Body of pancreas (tissue), 4 donors: Measurements from ENCODE around the gene CKAP2L. TPM values are rescaled to one million over a fixed set of nuclear protein-coding genes. Genes with fewer than 3 reads are reported as not detected.
"Not testable (repeated sequence)": the region's sequence is repeated elsewhere in the genome, so short reads cannot be mapped to it uniquely, and the experiment has no call there.

Source experiments
- ATAC-seq: fragments of 150-250 bp; one replicate; pipeline ENCODE4 v1.9.1; 2016
- DNase-seq, 4 donors: peaks; one replicate each; pipeline ENCODE4 v3.0.0-alpha.2; 2019
- H3K27ac ChIP-seq, 4 donors: fragments of 200-600 bp; sonication (generic); 1 replicate in 3 of 4; 2 replicates in 1 of 4; pipeline versions ENCODE4 v1.5.1 to v1.6.1; 2016 to 2019; ENCODE audit warnings: mild to moderate bottlenecking in 1 of 4, mixed read lengths in 1 of 4, moderate library complexity in 1 of 4
- H3K27me3 ChIP-seq, 2 donors: fragments of 200-600 bp; sonication (generic); one replicate each; pipeline ENCODE4 v1.6.0; 2016; ENCODE audit warnings: mild to moderate bottlenecking in 1 of 2
- H3K36me3 ChIP-seq, 2 donors: fragments of 200-600 bp; sonication (generic); replicated peaks in 1 of 2; 2 replicates each; pipeline ENCODE4 v1.5.1; 2016; ENCODE audit warnings: low read depth in 2 of 2; ENCODE audit not compliant: insufficient read depth in 1 of 2
- H3K4me1 ChIP-seq: fragments of 200-600 bp; sonication (generic); one replicate; pipeline ENCODE4 v1.6.0; 2016
- H3K4me3 ChIP-seq, 2 donors: fragments of 200-600 bp; sonication (generic); 1 replicate in 1 of 2; 2 replicates in 1 of 2; pipeline ENCODE4 v1.5.1; 2016 to 2019
- H3K9me3 ChIP-seq, 3 donors: fragments of 200-600 bp; sonication (generic); 1 replicate in 2 of 3; 2 replicates in 1 of 3; pipeline ENCODE4 v1.5.1; 2016
- CTCF ChIP-seq, 7 experiments: fragments of 450-650 bp in 4 of 7; fragments of 200-600 bp in 3 of 7; sonication (generic) in 3 of 7; IDR thresholded peaks; one replicate each; pipeline ENCODE4 v1.5.1; 2016 to 2019; ENCODE audit warnings: antibody characterized with exemption in 7 of 7
- POLR2A ChIP-seq, 3 donors: fragments of 450-650 bp; IDR thresholded peaks; one replicate each; pipeline ENCODE4 v1.6.1; 2016; ENCODE audit warnings: antibody characterized with exemption in 3 of 3, mild to moderate bottlenecking in 2 of 3
- WGBS, 2 donors: methylation state at CpG; one replicate each; pipeline ENCODE4 v1.1.5; 2017; 5-methylcytosine and 5-hydroxymethylcytosine counted together
- intact Hi-C: fragments of 100-400 bp; cut with DNase I; formaldehyde crosslinking; loops from one replicate; pipeline ENCODE4 v1.15.1; 2023
- total RNA-seq, 2 donors: library from RNA; depleted of rRNA; stranded (reverse); fragments of >200 nt; gene quantifications; one replicate each; pipeline ENCODE4 v1.1.0, GENCODE V29; 2016

The CKAP2L gene
- total RNA-seq, 2 donors from 2014 or later, result under 0.01 TPM; not detected in 1

DNA sequence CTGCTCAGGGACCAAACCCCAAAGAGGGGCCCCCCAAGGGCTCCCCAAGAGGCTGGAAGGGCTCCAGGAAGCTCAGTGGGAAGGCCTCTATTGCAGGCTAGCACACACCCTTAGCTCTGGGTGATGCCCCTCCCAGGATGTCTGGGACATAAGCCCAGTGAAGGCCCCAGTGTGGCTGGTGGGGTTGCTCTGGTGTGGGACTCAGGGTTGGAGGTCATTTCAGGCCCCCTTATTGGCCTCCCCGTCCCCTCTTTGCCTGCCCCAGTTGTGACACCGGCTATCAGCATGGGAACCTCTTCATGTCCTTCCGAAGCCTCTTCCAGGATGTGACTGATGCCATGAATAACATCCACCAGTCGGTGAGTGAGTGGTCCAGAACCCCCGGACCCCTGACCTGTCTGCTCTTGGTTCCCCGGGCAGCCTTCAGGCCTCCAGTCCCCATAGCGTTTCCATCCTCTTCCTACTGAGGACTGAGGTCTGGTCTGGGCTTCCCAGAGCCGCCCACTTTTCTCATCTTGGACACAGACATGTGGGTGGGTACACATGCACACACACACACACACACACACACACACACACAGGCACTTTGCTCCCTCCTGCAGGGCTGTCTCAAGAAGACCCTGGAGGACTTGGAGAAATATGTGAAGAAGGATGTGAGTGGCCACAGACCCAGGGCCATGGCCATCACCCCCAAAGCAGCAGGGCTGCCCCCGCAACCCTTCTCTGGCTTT is 41.4 kb downstream of the CKAP2L start:
- H3K4me1 ChIP-seq, result no peaks in the 10 kb centered on the region
- 79 to 88% methylated on average over 7 to 9 of the region's 9 CpGs for WGBS, 2 donors
- no peaks in the 10 kb centered on the region for H3K9me3 ChIP-seq
- intact Hi-C loops, result loop anchor here (10.0 kb wide), 1 partner anchor 98 kb away; no protein-coding TSS in a partner anchor
- no peak overlapping the region for H3K4me3 ChIP-seq
- no peaks in the 10 kb centered on the region for H3K27me3 ChIP-seq
- no peaks in the 10 kb centered on the region for H3K36me3 ChIP-seq
- no peak for ATAC-seq
- DNase-seq, result no peak
- no peak overlapping the region for H3K27ac ChIP-seq
- TF ChIP-seq POLR2A (IDR thresholded peaks at IDR 0.05), result no peak
- TF ChIP-seq CTCF (IDR thresholded peaks at IDR 0.05), result no peak

- DNase-seq (no peak), ATAC-seq (no peak)
- H3K36me3 ChIP-seq, result no peaks in the 10 kb centered on the region
- 75 to 77% methylated on average over 12 to 19 of the region's 23 CpGs for WGBS, 2 donors
- intact Hi-C loops, result loop anchor here (10.0 kb wide), 1 partner anchor 97 kb away; no protein-coding TSS in a partner anchor
- no peaks in the 10 kb centered on the region for H3K27me3 ChIP-seq
- no peak overlapping the region for H3K27ac ChIP-seq
- TF ChIP-seq CTCF (IDR thresholded peaks at IDR 0.05), result no peak
- TF ChIP-seq POLR2A (IDR thresholded peaks at IDR 0.05), result no peak
- no peaks in the 10 kb centered on the region for H3K4me1 ChIP-seq
- no peak overlapping the region for H3K4me3 ChIP-seq
- no peaks in the 10 kb centered on the region for H3K9me3 ChIP-seq
These were observed 42.4 kb downstream of the CKAP2L start for GRCh38 chr2:112721819-112722522.

DNA sequence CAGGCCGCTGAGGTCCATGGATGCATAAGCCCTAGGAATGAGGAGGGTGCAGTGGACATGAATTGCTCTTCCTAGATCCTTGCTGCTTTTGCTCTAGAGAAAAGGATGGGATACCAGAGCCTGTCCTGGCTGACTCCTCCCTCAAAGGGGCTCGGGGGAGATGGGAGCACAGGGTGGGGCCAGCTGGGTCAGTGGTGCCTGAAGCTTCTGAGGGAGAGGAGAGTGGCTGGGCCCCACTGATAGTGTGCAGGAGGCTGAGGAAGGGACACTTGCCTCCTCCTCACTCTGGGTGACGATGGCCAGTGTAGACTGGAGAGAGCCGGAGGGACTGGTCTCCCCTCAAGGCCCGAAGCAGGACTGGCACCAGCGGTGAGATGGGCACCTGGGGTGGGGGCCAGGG is 43.6 kb downstream of the CKAP2L start, which contains the start of gene NT5DC4:
Gene NT5DC4 (plus strand): TSS at position 236 of the 400 bp plus-strand sequence. CDS start 60 bp downstream, at position 296.
- intact Hi-C loops, result loop anchor here (10.0 kb wide), 1 partner anchor 96 kb away; no protein-coding TSS in a partner anchor
- Histone ChIP-seq H3K4me3 (no peak within 1 kb of the TSS), H3K27me3 (no peaks in the 10 kb centered on the region), H3K4me1 (no peaks in the 10 kb centered on the region), H3K36me3 (no peaks in the 10 kb centered on the region), H3K27ac (no peak within 1 kb of the TSS), H3K9me3 (no peaks in the 10 kb centered on the region)
- ATAC-seq (no peak), DNase-seq (no peak)
- WGBS, 2 donors, result 76 to 83% methylated on average over 5 to 6 of the region's 6 CpGs
- TF ChIP-seq CTCF (IDR thresholded peaks at IDR 0.05), result no peak
- TF ChIP-seq POLR2A (IDR thresholded peaks at IDR 0.05), result no peak

DNA sequence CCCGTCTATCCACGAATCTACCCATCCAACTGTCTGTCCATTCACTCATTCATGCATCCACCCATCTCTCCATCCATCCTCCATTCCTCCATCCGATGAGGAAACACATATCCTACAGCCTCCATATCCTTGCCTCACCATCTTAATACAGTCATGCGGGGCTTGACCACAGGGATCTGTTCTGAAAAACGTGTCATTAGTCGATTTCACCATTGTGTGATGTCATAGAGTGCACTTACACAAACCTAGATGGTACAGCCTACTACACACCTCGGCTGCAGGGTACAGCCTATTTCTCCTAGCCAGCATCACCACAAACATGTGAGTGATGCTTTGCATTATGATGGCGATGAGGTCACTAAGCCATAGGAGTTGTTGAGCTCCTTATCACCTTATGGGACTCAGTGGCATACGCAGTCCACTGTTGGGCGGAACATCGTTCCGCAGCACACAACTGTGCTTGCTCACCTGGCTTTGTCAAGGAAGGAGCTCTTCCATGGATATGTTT is 45.5 kb downstream of the CKAP2L start:
- intact Hi-C loops, result no loop called here
- Histone ChIP-seq H3K9me3 (no peaks in the 10 kb centered on the region), H3K4me1 (no peaks in the 10 kb centered on the region), H3K27me3 (no peaks in the 10 kb centered on the region), H3K36me3 (no peaks in the 10 kb centered on the region), H3K4me3 (no peak overlapping the region), H3K27ac (no peak overlapping the region)
- 64 to 66% methylated on average over 12 of the region's 12 CpGs for WGBS, 2 donors
- ATAC-seq, result no peak
- no peak for DNase-seq
- TF ChIP-seq POLR2A (IDR thresholded peaks at IDR 0.05) (no peak), CTCF (IDR thresholded peaks at IDR 0.05) (no peak)

- DNase-seq, H3K4me1 ChIP-seq, H3K4me3 ChIP-seq, ATAC-seq, intact Hi-C loops, H3K9me3 ChIP-seq, H3K27ac ChIP-seq, H3K27me3 ChIP-seq, H3K36me3 ChIP-seq: not testable (repeated sequence)
- 86 to 88% methylated on average over 1 to 3 of the region's 5 CpGs for WGBS, 2 donors
These were observed 47.5 kb downstream of the CKAP2L start for GRCh38 chr2:112716826-112717352.

GRCh38 chr2:112716094-112716493 is 48.3 kb downstream of the CKAP2L start:
- H3K27ac ChIP-seq, result not testable (repeated sequence)
- WGBS, 2 donors, result 83 to 84% methylated on average over 1 of the region's 1 CpG

More at GRCh38 chr2:112716094-112716493, 48.3 kb downstream of the CKAP2L start:
- intact Hi-C loops, H3K4me1 ChIP-seq, ATAC-seq, H3K9me3 ChIP-seq, H3K36me3 ChIP-seq, DNase-seq, H3K27me3 ChIP-seq, H3K4me3 ChIP-seq: not testable (repeated sequence)
